IPS-NIHi11 (cell line): Measurements from ENCODE around the gene TGFB1I1.
"Not testable (repeated sequence)": the region's sequence is repeated elsewhere in the genome, so short reads cannot be mapped to it uniquely, and the experiment has no call there.

Experiments used
- DNase-seq: peaks from one replicate; pipeline ENCODE4 v3.0.0; 2012; ENCODE audit warnings: mixed read lengths, low spot score

TGFB1I1 gene

DNA sequence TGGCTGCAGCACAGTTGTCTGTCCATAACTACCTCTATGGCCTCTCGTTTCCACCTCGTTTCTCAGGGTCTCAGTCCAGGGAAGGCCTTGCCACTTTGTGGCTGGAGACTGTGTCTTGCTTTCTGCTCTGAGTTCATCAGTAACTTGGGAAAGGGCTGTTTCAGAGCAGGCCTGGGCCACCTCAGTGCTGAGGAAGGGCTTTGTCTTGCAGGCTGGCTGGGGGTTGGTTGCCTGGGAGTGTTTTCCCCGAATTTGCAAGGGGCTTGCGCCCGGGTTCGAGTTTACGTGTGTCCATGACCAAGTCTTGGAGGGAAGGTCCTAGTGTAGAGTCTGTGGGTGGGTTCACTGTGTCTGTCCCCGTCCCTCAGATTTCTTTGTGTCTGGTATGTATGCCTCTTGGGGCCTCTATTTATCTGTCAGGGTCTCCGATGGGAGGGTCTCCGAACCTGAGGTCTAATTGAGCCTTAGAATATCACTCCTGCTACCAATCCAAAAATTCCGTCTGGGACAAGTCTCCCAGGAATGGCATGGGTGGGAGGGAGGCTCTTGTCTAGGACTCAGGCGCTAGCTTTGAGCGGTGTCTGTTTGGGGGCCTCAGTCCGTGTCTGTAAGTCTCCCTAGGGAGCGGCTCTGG is 594 bp upstream of the TGFB1I1 start:
- no peak for DNase-seq

DNA sequence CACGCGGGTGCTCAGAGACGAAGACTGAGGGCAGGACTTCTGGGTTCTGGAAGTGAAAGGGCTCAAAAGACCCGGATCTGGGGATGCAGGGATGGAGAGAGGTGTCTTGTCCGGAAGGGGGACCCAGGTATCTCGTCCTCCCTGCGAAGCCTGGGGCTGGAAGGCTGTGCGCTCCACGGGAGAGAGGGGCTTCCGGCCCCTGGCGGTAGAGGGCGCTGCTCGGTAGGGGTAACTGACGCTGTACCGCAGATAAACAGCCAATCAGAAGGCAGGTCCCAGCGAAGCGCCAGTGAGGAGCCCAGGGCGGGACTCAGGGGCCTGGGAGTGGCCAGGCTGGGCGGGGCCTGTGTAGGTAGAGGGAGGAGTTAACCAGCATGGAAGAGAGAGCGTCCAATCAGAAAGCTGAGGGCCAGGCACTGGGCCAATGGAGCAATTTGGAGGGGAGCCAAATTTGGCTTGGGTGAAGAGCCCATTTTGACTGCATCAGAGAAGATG is 804 bp downstream of the TGFB1I1 start:
- DNase-seq = peak; percentile 91

DNA sequence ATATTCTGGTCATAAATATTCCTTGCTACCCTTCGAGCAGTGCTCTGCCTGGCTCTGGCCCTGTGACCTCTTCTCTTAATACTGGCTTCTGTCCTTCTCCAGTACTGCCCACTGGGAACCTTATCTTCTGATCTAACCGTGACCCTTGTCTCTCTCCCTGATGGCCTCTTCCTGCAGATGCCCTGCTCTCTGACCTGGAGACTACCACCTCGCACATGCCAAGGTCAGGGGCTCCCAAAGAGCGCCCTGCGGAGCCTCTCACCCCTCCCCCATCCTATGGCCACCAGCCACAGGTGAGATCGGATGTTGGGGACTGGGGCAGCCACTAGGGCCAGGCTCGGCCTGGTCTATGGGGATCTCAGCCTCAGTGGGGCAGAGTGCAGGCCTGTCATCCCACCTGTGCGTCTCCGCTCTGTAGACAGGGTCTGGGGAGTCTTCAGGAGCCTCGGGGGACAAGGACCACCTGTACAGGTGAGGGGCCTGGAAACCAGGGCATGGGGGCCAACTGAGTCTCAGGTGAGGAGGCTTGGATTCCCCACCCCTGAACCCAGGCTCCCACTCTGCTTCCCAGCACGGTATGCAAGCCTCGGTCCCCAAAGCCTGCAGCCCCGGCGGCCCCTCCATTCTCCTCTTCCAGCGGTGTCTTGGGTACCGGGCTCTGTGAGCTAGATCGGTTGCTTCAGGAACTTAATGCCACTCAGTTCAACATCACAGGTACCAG is 1.5 kb downstream of the TGFB1I1 start:
- no peak for DNase-seq

DNA sequence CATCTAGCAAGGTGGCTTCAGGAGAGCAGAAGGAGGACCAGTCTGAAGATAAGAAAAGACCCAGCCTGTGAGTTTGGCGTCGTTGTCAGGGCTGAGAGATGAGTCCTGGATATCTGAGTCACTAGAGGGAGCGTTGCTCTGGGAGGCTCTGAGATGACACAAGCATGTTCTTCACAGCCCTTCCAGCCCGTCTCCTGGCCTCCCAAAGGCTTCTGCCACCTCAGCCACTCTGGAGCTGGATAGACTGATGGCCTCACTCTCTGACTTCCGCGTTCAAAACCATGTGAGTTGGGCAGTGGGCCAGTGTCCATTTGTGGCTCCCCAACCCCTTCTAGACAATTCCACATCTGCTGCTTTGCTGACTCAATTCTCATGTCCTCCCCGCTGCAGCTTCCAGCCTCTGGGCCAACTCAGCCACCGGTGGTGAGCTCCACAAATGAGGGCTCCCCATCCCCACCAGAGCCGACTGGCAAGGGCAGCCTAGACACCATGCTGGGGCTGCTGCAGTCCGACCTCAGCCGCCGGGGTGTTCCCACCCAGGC is 2.3 kb downstream of the TGFB1I1 start:
- no peak for DNase-seq

DNA sequence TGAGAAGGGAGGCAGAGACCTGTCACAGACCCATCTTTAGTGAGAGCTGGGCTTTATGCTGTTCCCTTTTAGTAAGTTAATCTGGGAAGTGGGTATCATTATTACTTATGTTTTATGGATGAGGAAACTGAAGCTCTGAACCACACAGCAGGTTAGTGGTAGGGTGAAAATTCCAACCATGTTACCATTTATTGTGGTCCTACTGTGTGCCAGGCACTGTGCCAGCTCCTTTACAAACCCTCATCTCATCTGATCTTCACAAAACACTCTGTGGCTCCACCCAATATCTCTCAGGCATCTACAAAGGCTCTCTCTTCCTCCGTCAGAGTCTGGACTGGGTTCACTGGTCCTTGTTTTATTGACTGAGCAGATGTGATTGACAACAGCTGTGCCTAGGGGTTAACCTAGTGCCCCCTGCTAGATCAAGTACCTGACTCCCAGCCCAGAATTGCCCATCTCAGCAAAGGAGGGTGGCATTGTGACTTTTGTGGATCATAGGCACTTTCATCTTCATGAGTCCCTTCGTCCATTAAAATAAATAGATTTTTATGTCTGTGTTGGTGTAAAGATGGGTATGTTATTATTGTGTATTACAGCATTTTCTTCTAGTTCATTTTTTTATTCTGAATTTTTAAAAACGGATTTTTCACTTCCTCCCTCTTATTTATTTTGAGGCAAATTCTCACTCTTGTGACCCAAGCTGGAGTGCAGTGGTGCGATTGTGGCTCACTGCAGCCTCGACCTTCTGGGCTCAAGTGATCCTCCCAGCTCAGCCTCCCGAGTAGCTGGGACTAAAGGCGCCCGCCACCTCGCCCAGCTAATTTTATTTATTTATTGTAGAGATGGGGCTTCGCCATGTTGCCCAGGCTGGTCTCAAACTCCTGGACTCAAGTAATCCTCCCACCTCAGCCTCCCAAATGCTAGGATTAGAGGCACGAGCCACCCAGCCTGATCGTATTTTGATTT is 3.1 kb downstream of the TGFB1I1 start:
- DNase-seq = no peak

DNA sequence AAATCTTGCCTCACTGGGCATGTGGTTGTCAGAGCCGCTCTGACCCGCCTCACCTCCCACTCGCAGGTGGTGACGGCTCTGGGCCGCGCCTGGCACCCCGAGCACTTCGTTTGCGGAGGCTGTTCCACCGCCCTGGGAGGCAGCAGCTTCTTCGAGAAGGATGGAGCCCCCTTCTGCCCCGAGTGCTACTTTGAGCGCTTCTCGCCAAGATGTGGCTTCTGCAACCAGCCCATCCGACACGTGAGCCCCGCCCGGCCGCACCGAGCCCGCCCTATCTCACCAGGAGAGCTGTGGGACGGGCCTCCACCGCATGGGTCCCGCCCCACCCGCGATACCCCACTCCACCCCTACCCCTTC is 4.0 kb downstream of the TGFB1I1 start:
- no peak for DNase-seq

DNA sequence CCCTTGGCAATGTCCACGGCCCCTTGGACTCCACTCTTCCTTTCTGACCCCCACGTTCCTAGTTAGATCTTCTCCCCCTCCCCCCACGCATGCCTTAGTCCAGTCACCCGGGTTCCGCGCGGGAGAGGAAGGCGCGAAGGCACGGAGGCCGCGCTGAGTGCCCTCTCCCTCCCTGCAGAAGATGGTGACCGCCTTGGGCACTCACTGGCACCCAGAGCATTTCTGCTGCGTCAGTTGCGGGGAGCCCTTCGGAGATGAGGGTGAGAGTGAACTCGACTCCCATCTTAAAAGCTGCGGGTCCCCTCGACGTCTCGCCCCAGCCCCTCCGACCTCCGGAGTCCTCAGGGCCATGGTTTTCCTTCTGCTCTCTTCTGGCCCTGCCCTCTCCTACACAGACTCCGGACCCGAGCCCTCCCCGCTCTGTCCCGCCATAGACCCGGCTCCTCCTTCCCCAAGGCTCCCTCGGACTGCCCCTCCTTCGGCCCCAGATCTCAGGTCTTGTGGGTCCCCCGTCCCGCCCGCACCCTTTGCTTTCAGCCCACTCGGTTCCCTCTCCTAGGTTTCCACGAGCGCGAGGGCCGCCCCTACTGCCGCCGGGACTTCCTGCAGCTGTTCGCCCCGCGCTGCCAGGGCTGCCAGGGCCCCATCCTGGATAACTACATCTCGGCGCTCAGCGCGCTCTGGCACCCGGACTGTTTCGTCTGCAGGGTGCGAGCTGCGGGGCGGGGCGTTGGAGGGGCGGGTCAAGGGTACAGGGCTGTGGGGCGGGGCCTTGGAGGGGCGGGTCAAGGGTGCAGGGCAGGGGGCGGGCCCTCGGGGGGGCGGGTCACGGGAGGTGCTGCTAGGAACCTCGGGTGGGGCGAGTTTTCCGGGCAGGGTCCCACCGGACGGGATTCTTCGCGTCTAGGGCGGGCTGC is 4.6 kb downstream of the TGFB1I1 start:
- DNase-seq = peak; percentile 80

DNA sequence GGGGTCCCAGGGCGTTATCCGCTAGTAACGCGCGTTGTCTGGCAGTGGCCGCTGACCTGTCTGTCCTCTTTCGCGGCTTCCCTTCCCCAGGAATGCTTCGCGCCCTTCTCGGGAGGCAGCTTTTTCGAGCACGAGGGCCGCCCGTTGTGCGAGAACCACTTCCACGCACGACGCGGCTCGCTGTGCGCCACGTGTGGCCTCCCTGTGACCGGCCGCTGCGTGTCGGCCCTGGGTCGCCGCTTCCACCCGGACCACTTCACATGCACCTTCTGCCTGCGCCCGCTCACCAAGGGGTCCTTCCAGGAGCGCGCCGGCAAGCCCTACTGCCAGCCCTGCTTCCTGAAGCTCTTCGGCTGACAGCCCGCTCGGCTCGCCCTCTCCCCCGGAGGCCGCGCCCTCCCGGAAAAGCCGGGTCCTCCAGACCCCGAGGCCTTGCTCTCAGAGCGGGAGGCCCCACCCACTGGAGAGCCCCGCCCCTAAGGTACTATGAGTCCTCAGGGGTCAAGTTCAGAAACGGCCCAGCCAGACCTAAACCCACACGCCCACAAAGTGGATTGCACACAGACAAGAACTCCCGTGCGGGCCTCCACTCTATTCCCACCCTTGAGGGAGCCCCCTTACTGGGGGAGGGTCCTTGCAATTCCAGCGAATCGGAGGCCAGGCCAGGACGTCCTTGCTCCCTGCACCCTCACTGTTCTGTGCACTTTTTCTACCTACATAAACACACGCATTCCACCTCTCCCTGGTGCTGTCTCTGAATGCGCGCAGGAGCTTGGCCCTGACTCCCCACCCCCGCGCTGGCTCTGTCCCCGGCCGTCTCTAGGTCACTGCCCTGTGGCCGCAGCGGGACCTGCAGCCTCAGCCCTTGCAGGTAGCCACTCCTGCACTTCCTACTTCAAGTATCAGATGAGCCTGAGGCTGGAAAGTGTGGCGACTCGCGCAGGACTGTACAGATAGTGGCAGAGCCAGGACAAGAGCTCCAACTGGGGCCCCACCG is 5.6 kb downstream of the TGFB1I1 start:
- peak; percentile 80 for DNase-seq

DNA sequence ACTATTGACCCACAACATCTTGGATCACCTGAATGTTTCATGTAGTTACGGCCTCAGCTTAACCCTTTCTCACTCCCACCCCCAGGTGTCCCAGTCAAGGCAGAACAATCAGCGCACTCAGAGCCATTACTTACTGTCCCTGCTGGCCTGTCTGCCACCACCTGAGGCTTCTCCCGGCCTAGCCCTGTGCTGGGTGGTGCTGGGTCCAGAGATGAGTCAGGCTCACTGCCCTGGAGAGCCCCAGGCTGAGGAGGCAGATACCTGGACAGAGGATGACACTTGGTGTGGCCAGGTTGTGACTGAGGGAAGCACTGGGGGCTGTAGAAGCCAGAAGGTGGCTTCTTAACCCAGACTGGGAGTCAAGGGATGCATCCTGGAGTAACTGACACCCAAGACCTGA is 7.0 kb downstream of the TGFB1I1 start:
- no peak for DNase-seq

DNA sequence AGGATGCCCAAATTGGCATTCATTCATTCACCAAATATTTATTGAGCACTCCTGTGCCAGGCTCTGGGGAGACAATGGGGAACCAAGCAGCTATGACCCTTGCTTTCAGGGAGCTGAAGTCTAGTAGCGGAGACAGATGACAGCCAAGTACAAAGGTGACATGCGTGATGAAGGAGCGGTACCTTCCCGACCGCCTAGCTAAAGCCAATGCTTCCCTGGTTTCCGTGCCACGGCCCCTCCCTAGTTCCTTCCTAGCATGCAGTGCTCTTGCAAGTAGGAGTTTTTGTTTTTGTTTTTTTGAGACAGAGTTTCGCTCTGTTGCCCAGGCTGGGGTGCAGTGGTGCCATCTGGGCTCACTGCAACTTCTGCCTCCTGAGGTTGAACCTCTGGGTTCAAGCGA is 7.8 kb downstream of the TGFB1I1 start:
- no peak for DNase-seq

DNA sequence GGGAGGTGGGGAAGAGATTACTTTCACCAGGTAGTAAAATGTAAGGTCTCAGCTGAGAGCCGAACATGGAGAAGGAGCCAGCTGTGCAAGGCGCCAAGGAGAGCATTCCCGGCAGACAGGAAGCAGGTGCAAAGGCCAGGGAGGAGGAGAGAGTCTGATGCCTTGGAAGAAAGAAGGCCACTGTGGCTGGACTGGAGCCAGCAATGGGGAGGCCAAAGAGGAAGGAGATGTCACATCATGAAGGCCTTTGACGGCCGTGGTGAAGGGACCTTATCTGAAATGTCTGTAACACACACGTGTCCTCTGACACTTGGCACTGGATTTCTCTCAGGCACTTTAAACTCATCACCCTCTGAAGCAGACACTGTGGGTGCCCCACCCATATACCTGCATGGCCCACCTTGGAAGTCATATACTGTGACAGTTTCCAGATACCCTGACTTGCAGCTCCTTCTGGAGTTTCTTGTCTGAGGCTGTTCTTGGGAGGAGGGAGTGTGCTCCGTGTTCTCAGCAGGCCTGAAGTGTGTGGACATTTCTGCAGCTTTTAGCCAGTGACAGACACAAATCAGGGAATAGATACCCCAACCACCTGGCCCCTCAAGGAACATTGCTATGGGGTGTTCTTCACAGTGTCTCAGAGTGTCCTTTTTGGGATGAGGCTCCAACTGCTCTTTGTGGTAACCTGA is 9.0 kb downstream of the TGFB1I1 start:
- DNase-seq = no peak

DNA sequence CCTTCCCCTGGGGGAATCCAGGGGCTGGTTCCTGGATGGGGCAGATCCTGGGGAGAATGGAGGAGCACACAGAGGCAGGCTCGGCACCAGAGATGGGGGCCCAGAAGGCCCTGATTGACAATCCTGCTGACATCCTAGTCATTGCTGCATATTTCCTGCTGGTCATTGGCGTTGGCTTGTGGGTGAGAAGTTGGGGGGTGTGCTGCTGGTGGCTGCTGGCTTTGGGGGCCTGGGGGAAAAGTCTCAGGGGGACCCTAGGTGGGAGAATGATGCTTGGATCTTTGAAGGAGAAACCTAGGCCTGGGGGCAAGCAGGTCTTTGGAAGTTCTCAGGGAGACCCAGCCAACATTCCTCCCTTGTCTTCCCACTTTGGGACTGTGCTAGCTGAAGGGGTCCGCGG is 11.1 kb downstream of the TGFB1I1 start, which contains the start of gene SLC5A2:
Gene SLC5A2 (plus strand): TSS at position 43 of the 400 bp plus-strand sequence. CDS start 14 bp downstream, at position 57.
- no peak for DNase-seq

DNA sequence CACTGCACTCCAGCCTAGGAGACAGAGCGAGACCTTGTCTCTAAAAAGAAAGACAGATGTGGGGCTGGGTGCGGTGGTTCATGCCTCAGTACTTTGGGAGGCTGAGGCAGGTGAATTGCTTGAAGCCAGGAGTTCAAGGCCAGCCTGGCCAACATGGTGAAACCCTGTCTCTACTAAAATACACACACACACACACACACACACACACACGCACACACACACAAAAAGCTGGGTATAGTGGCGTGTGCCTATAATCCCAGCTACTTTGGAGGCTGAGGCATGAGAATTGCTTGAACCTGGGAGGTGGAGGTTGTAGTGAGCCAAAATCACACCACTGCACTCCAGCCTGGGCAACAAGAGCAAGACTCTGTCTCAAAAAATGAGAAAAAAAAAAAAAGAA is 12.1 kb downstream of the TGFB1I1 start:
- not testable (repeated sequence) for DNase-seq

DNA sequence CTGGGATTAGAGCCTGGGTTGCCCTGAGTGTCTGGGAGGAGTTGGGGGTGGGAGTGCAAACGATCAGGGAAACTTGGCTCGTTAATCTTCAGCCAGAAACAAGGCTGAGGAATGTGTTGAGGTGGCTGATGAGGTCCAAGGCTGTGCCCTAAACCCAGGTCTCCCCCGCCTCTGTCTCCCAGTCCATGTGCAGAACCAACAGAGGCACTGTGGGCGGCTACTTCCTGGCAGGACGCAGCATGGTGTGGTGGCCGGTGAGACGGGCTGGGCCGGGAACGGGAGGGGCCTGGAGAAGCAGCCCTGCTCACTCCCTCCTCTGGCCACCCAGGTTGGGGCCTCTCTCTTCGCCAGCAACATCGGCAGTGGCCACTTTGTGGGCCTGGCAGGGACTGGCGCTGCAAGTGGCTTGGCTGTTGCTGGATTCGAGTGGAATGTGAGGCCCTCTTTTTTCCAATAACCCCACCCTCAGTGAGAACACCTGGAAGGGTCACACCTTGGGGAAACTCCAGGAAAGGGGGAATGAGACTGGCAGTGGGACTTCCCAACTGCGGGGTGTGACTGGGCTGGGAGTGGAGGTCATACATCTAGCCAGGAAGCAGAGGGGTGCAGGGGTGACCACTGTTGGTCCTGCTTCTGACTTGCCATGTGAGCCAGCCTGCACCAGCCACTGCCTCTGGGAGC is 12.7 kb downstream of the TGFB1I1 start:
- peak; percentile 50 for DNase-seq

DNA sequence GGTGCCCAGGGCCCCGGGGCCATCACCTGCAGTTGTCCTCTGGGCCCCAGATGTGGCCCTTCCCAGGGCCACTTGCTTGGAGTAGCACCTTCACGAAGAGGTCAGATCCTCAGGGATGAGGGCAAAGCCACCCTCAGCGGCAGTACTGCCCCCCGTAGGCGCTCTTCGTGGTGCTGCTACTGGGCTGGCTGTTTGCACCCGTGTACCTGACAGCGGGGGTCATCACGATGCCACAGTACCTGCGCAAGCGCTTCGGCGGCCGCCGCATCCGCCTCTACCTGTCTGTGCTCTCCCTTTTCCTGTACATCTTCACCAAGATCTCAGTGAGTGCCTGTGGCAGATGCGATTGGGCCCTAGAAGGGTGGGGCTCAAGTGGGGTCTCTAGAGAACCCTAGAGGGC is 13.6 kb downstream of the TGFB1I1 start:
- no peak for DNase-seq

DNA sequence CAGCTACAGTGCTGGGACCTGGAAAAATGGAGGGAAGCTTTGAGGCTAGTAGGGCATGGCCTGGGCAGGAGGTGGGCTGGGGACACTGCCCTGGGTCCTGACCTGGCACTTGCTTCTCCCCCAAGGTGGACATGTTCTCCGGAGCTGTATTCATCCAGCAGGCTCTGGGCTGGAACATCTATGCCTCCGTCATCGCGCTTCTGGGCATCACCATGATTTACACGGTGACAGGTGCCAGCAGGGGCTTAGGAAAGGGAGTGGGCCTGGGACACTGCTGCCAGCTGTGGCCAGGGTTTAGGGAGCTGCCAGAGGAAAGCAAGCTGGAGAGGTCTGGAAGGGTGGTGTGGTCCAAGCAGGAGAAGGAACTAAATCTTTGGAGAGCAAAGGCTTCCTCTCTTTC is 14.1 kb downstream of the TGFB1I1 start:
- no peak for DNase-seq

DNA sequence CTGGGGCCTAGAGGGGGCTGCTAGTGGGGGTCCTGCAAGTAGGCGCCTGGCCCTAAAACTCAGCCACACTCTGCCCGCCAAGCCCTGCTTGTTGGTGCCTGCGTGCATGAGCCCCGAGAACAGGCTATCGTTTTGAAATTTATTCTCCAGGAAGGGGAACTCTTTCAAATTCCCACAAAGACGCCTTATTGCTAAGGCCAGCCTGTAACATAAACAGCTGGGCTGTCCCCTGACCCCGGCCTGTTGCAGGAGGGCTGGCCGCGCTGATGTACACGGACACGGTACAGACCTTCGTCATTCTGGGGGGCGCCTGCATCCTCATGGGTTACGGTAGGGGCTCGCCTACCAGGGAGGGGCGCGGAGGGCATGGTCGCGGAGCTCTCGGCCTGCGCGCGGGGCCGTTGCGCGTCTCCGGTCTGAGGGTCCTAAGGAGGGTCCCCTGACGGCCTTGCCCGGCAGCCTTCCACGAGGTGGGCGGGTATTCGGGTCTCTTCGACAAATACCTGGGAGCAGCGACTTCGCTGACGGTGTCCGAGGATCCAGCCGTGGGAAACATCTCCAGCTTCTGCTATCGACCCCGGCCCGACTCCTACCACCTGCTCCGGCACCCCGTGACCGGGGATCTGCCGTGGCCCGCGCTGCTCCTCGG is 15.2 kb downstream of the TGFB1I1 start:
- DNase-seq = no peak
